HCEC 1CT (cell line): ENCODE results near the gene GSTA5.
"Not testable (repeated sequence)": the region's sequence is repeated elsewhere in the genome, so short reads cannot be mapped to it uniquely, and the experiment has no call there.

Experiments used
- DNase-seq: peaks from one replicate; pipeline ENCODE4 v3.0.0-alpha.2; 2017

The GSTA5 gene

DNA sequence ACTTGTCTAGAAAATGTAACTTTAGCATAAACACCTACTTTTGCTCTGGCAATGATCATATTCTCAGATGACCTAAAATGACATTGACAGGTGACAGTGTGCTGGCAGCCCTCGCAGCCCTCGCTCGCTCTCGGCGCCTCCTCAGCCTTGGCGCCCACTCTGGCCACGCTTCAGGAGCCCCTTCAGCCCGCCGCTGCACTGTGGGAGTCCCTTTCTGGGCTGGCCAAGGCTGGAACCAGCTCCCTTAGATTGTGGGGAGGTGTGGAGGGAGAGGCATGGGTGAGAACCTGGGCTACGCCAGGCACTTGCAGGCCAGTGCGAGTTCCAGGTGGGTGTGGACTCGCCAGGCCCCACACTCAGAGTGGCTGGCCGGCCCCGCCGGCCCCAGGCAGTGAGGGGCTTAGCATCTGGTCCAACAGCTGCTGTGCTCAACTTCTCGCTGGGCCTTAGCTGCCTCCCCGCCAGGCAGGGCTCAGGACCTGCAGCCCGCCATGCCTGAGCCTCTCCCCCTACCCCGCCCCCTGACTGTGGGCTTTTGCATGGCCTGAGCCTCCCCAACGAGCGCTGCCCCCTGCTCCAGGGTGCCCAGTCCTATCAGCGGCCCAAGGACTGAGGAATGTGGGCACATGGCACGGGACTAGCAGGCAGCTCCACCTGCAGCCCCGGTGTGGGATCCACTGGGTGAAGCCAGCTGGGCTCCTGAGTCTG, 54.2 kb downstream of the GSTA5 start:
- DNase-seq: no peak

DNA sequence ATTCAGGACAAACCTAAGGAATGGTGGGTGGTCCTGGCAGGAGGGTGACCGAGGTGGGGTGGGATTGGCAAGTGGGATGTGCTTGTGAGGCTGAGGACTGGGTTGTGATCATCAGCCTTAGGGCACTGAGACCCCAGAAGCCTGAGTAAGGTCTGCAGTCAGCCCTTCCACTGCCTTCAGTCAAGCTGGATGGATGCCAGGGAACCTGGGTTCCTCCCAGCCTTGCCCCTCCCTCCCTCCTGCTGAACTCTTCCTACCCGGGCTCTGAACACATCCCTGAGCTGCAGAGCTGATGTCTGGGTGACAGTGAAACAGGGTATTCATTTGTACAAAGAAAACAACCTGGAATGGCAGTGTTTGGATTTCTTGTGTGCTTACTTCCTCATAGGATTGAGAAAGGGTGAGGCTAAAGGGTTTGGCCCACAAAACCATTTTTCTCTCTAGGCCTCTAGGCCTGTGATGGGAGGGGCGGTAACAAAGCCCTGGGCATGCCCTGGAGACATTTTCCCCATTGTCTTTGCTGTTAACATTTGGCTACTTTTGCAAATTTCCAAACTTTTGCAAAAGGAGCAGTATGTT, 57.8 kb downstream of the GSTA5 start:
- DNase-seq: not testable (repeated sequence)

DNA sequence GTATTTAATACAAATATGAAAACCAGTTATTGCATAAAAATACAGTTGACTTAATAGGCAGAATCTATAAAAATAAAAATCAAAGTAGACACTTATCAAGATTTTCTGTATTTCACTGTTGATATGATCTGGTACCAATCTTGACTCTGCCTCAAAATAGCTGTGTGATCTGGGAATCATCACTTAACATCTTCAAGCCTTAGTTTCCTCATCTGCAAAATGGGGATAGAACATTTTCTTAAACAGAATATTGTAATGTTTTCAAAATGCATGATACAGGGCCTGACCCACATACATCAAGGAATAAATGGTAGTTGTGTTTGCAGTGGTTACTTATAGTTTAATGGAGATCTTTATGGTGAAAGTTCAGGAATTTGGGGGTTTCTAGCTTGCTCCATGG, 58.4 kb downstream of the GSTA5 start:
- DNase-seq: not testable (repeated sequence)
